OCI-LY7 (cell line): ENCODE measurements around the gene AMPD3. TPM values are rescaled to one million over a fixed set of nuclear protein-coding genes. Genes with fewer than 3 reads are reported as not detected.

Experiments
- BruUV-seq: library from RNA; stranded (reverse); fragments of 400-500 nt; replicated peaks from 2 replicates; lab custom pipeline; 2021; lab: Mats Ljungman, UMichigan
- CTCF ChIA-PET: fragments of 300-600 bp; sonication (Branson Sonifier 250); formaldehyde crosslinking; loops from one replicate; lab custom pipeline; 2022; ENCODE audit warnings: antibody characterized with exemption; ENCODE audit not compliant: unreplicated experiment; lab: Charles Lee
- POLR2A ChIA-PET: fragments of 300-600 bp; sonication (Branson Sonifier 250); formaldehyde crosslinking; loops from one replicate; lab custom pipeline; 2022; ENCODE audit warnings: antibody characterized with exemption; lab: Charles Lee
- DNase-seq: peaks from one replicate; pipeline ENCODE4 v3.0.0-alpha.2; 2015; ENCODE audit warnings: low spot score
- H2AFZ ChIP-seq: fragments of 200-600 bp; sonication (generic), shearing (Covaris generic); 2 replicates; pipeline ENCODE4 v1.6.1; 2014; ENCODE audit warnings: mild to moderate bottlenecking, antibody characterized with exemption, low read length, moderate library complexity
- H3K27ac ChIP-seq: fragments of 200-600 bp; sonication (generic); 2 replicates; pipeline ENCODE4 v1.5.1; 2014; ENCODE audit warnings: mixed run types, low read depth, mild to moderate bottlenecking, moderate library complexity, low read length, inconsistent platforms; ENCODE audit not compliant: poor library complexity, severe bottlenecking
- H3K36me3 ChIP-seq: fragments of 200-600 bp; sonication (generic); 2 replicates; pipeline ENCODE4 v1.6.1; 2014; ENCODE audit warnings: mild to moderate bottlenecking, antibody characterized with exemption, low read length, moderate library complexity, mixed read lengths; ENCODE audit not compliant: insufficient read depth
- H3K4me1 ChIP-seq: fragments of 200-600 bp; sonication (generic); 2 replicates; pipeline ENCODE4 v1.5.1; 2014; ENCODE audit warnings: mild to moderate bottlenecking, low read length; ENCODE audit not compliant: insufficient read depth, poor library complexity, severe bottlenecking
- H3K4me2 ChIP-seq: fragments of 200-600 bp; sonication (generic); 2 replicates; pipeline ENCODE4 v1.6.1; 2014; ENCODE audit warnings: mild to moderate bottlenecking, low read length
- H3K4me3 ChIP-seq: fragments of 200-600 bp; sonication (generic); 2 replicates; pipeline ENCODE4 v1.5.1; 2014; ENCODE audit warnings: mild to moderate bottlenecking, low read depth, low read length; ENCODE audit not compliant: poor library complexity, severe bottlenecking
- H3K79me2 ChIP-seq: fragments of 200-600 bp; sonication (generic); 2 replicates; pipeline ENCODE4 v1.6.1; 2016; ENCODE audit warnings: low read depth, mild to moderate bottlenecking, low read length, moderate library complexity, mixed read lengths; ENCODE audit not compliant: insufficient read depth
- H3K9me2 ChIP-seq: fragments of 200-600 bp; sonication (generic); 2 replicates; pipeline ENCODE4 v1.6.1; 2016; ENCODE audit warnings: mild to moderate bottlenecking, low read length, mixed read lengths; ENCODE audit not compliant: insufficient read depth
- H3K9me3 ChIP-seq: fragments of 200-600 bp; sonication (generic); 2 replicates; pipeline ENCODE4 v1.6.1; 2014; ENCODE audit warnings: mild to moderate bottlenecking, mixed run types, low read length, mixed read lengths
- H4K20me1 ChIP-seq: fragments of 200-600 bp; sonication (generic); 2 replicates; pipeline ENCODE4 v1.6.1; 2014; ENCODE audit warnings: mild to moderate bottlenecking, antibody characterized with exemption, low read length, moderate library complexity, mixed read lengths; ENCODE audit not compliant: insufficient read depth
- CTCF ChIP-seq: fragments of 200-600 bp; sonication (generic); conservative IDR thresholded peaks from 2 replicates; pipeline ENCODE4 v1.5.1; 2014; ENCODE audit warnings: mild to moderate bottlenecking, antibody characterized with exemption, low read length, moderate library complexity, mixed read lengths
- EZH2phosphoT487 ChIP-seq: fragments of 200-600 bp; sonication (generic); IDR thresholded peaks from 2 replicates; pipeline ENCODE4 v1.6.1; 2018; ENCODE audit warnings: low read depth, borderline replicate concordance, mild to moderate bottlenecking, mixed run types, antibody characterized with exemption, low read length, moderate library complexity, mixed read lengths
- intact Hi-C: fragments of 100-400 bp; cut with micrococcal nuclease; formaldehyde crosslinking; loops from one replicate; pipeline ENCODE4 v1.10.0; 2022; ENCODE audit not compliant: unreplicated experiment
- total RNA-seq, 2 experiments: library from RNA; depleted of rRNA in 1 of 2; stranded (reverse); fragments of >200 nt in 1 of 2; shearing (Covaris generic) in 1 of 2; gene quantifications; 2 replicates each; pipeline ENCODE4 v1.2.3, GENCODE V29; 2014 to 2022

The AMPD3 gene
- total RNA-seq, 2 experiments from 2014 or later, result 13.5 to 25.6 TPM

- H3K4me2 ChIP-seq, result no peak overlapping the region
- TF ChIP-seq EZH2phosphoT487 (no peak), CTCF (no peak)
- H4K20me1 ChIP-seq, result no peaks in the 10 kb centered on the region
- no TSS peak for BruUV-seq
- no peaks in the 10 kb centered on the region for H3K9me3 ChIP-seq
- no peak overlapping the region for H2AFZ ChIP-seq
- intact Hi-C loops, result no loop called here
- H3K79me2 ChIP-seq, result no peaks in the 10 kb centered on the region
- H3K4me1 ChIP-seq, result no peaks in the 10 kb centered on the region
- H3K4me3 ChIP-seq, result no peak overlapping the region
- DNase-seq, result no peak
- no peaks in the 10 kb centered on the region for H3K9me2 ChIP-seq
- H3K36me3 ChIP-seq, result peaks cover 66% of the 10 kb centered on the region
- ChIA-PET POLR2A (interaction anchor here (1.1 kb wide), 1 partner anchor 37 kb away, joined by 3 read pairs; no protein-coding TSS in a partner anchor), CTCF (interaction anchor here (0.6 kb wide), 1 partner anchor 18 kb away, joined by 3 read pairs; no protein-coding TSS in a partner anchor)
- H3K27ac ChIP-seq, result no peak overlapping the region
Observed at GRCh38 chr11:10498426-10499250, 43.6 kb downstream of the AMPD3 start.

- Histone ChIP-seq H3K27ac (no peak overlapping the region), H3K9me3 (no peaks in the 10 kb centered on the region), H4K20me1 (no peaks in the 10 kb centered on the region), H3K79me2 (no peaks in the 10 kb centered on the region), H3K4me1 (no peaks in the 10 kb centered on the region), H3K9me2 (no peaks in the 10 kb centered on the region), H3K4me2 (no peak overlapping the region), H3K36me3 (peaks cover 58% of the 10 kb centered on the region), H2AFZ (no peak overlapping the region), H3K4me3 (no peak overlapping the region)
- no peak for TF ChIP-seq CTCF
- TF ChIP-seq EZH2phosphoT487, result no peak
- no peak for DNase-seq
- ChIA-PET CTCF (no interaction called here), POLR2A (no interaction called here)
- BruUV-seq, result no TSS peak
- intact Hi-C loops, result no loop called here
Observed at GRCh38 chr11:10499452-10499851, 44.4 kb downstream of the AMPD3 start.
